NB4 (cell line): Measurements from ENCODE around the gene FBXO39.
"Not testable (repeated sequence)": the region's sequence is repeated elsewhere in the genome, so short reads cannot be mapped to it uniquely, and the experiment has no call there.

Experiments used
- DNase-seq: peaks from one replicate; pipeline ENCODE4 v3.0.0; 2010; ENCODE audit warnings: low read depth
- H3K4me3 ChIP-seq: one replicate; pipeline ENCODE4 v1.5.1; 2011; ENCODE audit warnings: mild to moderate bottlenecking, low read depth, low read length, moderate library complexity
- MYC ChIP-seq: IDR thresholded peaks from 2 replicates; pipeline ENCODE4 v1.6.1; 2011; ENCODE audit warnings: low read depth, low read length
- POLR2A ChIP-seq: IDR thresholded peaks from 2 replicates; pipeline ENCODE4 v1.6.1; 2011; ENCODE audit warnings: mild to moderate bottlenecking; ENCODE audit not compliant: insufficient read length; ENCODE audit errors: extremely low read depth
- TF ChIP-seq, protein P1 (sequence below): IDR thresholded peaks from 2 replicates; pipeline ENCODE4 v1.6.1; 2011; ENCODE audit warnings: low read depth, low read length
- TF ChIP-seq, protein P2 (sequence below): IDR thresholded peaks from one replicate; pipeline ENCODE4 v1.5.1; 2012; ENCODE audit warnings: low read depth, low read length

FBXO39 gene

DNA sequence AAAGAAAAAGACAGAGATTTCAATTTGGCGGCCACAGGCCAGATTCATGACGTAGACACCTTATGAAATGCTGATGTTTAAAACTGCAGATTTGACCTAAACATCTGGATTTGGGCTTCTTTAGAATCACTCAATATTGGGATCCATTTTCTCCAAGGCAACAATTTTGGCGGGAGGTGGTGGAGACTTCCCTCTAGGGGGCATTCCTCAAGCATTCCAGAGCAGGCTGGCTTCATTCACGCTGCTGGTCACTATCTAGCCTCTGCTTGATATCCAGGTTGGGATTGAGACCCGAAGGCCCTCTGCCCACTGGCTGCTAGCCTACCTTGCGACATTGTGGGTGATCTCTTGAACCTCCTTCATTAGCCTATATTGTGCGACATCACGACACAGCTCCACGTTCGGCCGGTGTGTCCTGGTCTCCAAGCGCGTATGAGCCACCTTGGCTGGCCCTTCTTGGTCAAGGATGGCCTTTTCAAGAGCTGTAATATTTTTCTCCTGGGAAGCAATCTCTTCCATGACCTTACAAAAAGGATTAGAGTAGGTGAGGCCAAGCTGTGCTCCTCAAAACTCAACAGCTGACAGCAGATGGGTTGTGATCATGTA, 24.5 kb downstream of the FBXO39 start:
- DNase-seq = no peak
- TF ChIP-seq, protein P1, sequence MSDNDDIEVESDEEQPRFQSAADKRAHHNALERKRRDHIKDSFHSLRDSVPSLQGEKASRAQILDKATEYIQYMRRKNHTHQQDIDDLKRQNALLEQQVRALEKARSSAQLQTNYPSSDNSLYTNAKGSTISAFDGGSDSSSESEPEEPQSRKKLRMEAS = no peak
- TF ChIP-seq POLR2A (no peak), MYC (no peak)
- TF ChIP-seq, protein P2, sequence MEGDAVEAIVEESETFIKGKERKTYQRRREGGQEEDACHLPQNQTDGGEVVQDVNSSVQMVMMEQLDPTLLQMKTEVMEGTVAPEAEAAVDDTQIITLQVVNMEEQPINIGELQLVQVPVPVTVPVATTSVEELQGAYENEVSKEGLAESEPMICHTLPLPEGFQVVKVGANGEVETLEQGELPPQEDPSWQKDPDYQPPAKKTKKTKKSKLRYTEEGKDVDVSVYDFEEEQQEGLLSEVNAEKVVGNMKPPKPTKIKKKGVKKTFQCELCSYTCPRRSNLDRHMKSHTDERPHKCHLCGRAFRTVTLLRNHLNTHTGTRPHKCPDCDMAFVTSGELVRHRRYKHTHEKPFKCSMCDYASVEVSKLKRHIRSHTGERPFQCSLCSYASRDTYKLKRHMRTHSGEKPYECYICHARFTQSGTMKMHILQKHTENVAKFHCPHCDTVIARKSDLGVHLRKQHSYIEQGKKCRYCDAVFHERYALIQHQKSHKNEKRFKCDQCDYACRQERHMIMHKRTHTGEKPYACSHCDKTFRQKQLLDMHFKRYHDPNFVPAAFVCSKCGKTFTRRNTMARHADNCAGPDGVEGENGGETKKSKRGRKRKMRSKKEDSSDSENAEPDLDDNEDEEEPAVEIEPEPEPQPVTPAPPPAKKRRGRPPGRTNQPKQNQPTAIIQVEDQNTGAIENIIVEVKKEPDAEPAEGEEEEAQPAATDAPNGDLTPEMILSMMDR = no peak
- no peak overlapping the region for H3K4me3 ChIP-seq

DNA sequence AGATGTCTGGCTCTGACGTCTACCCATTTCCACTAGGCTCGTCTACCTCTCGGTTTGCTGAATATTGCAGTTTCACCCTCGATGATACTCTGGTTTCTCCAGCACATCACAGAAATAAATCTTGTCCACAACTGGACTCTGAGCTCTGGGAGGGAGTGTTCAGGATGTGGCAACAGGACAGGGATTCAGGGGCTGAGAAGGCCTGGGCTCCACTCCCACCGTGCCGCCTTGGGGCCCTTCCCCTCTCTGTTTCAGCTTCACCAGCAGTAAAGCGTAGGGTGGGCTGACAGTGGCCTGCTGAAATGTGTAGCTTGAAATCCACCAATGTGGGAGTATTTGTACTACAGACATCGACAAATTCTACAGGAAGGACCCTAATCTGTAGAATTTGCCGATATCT, 35.5 kb downstream of the FBXO39 start:
- no peak for DNase-seq
- no peak overlapping the region for H3K4me3 ChIP-seq
- TF ChIP-seq POLR2A (no peak), MYC (no peak)
- TF ChIP-seq, protein P1 = no peak
- TF ChIP-seq, protein P2 = no peak

DNA sequence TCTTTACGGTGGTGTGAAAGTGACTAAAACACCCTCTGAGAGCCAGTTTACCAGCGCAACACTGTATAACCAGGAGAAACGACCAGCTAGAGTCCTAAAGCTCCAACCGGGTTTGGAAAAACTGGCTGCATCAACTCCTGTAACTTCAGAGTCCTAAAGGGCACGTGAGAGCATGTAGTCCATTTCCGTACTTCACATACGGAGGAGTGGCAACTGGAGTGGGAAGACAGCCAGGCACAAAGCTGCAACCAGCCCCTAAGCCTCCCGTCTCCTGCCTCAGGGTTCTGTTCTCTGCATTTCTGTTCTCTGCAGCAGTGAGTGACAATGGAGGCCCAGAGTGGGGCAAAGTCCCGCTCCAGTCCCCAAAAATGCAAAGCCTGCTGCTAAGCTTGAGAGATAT, 36.3 kb downstream of the FBXO39 start:
- DNase-seq = no peak
- no peak overlapping the region for H3K4me3 ChIP-seq
- TF ChIP-seq POLR2A (no peak), MYC (no peak)
- TF ChIP-seq, protein P1 = no peak
- TF ChIP-seq, protein P2 = no peak

DNA sequence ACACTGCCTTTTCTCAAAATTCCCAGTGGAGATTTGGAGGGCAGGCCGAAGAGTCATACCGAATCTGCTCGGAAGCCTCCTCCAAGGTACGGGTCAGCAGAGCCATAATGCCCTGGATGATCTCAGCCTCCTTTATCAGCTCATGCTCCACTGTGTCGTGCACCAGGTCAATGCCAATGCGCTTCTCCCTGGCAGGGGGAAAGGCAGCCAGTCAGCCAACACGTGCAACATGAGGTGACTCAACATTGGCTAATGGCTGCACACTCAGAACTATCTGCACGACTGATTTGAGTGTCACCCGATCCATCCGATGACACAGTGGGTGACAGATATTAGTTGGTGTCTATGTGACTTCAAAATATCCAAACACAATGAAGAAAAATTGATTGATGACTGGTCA, 39.8 kb downstream of the FBXO39 start:
- no peak overlapping the region for H3K4me3 ChIP-seq
- no peak for DNase-seq
- TF ChIP-seq POLR2A (no peak), MYC (no peak)
- TF ChIP-seq, protein P2 = no peak
- TF ChIP-seq, protein P1 = no peak

DNA sequence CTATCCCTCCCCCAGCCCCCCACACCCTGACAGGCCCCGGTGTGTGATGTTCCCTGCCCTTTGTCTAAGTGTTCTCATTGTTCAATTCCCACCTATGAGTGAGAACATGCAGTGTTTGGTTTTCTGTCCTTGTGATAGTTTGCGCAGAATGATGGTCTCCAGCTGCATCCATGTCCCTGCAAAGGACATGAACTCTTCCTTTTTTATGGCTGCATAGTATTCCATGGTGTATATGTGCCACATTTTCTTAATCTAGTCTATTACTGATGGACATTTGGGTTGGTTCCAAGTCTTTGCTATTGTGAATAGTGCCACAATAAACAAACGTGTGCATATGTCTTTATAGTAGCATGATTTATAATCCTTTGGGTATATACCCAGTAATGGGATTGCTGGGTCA, 40.4 kb downstream of the FBXO39 start:
- not testable (repeated sequence) for H3K4me3 ChIP-seq, DNase-seq

DNA sequence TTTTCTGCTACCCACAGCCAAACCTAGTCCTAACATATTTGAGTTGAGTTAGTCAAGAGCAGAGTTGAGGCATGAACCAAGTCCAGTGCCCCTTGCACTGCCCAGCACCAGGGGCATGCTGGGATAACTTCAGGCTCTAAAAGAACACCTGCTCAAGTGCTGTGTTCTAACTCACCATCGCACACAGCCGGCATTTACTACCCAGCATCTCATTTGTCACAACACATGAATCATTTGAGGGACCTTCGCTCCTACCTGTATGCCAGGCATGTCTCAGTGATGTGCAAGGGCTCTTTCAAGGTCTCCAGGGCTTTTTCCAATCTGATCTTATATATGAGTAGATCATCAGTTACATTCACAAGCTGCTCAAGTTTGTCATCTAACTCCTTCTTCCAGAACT, 42.9 kb downstream of the FBXO39 start:
- no peak for DNase-seq
- H3K4me3 ChIP-seq = no peak overlapping the region
- TF ChIP-seq MYC (no peak), POLR2A (no peak)
- TF ChIP-seq, protein P2 = no peak
- TF ChIP-seq, protein P1 = no peak
